Right ventricle myocardium inferior (tissue), 1 donor: Measurements from ENCODE around the gene TRPT1. TPM values are rescaled to one million over a fixed set of nuclear protein-coding genes. Genes with fewer than 3 reads are reported as not detected.

ENCODE experiments used
- ATAC-seq: fragments of 200-7000 bp; cut with Tn5 transposase; one replicate; pipeline ENCODE4 v1.9.1; 2020; ENCODE audit warnings: mild to moderate bottlenecking, moderate library complexity
- DNase-seq: peaks from one replicate; pipeline ENCODE4 v3.0.0; 2021; ENCODE audit errors: missing footprints
- intact Hi-C: fragments of 100-400 bp; cut with DNase I; formaldehyde crosslinking; loops from one replicate; pipeline ENCODE4 v1.11.0; 2022
- total RNA-seq: library from RNA; stranded (reverse); fragmentation: NEBNext Ultra II Directional; extraction: Animal tissue kit (Norgen Biotek cat#: 25700); gene quantifications from one replicate; pipeline ENCODE4 v1.2.1, GENCODE V29; 2021
- donor health status: DM: no; HTN: yes; CAD: no; lungs with severe emphysema.

TRPT1 gene
- total RNA-seq, 1 donor from 2014 or later = 71.9 TPM

GRCh38 chr11:64203421-64204079, 22.4 kb downstream of the TRPT1 start:
- intact Hi-C loops = loop anchor here (1.0 to 5.0 kb wide), 2 partner anchors 84 to 101 kb away; partner anchors contain the start of gene GPR137
- no peak for ATAC-seq

GRCh38 chr11:64202992-64203391, 23.0 kb downstream of the TRPT1 start:
- intact Hi-C loops = loop anchor here (5.0 kb wide), 1 partner anchor 84 kb away; the partner anchor contains the start of gene GPR137
- ATAC-seq (no peak), DNase-seq (peak; percentile 46)

More at GRCh38 chr11:64203421-64204079, 22.4 kb downstream of the TRPT1 start:
- DNase-seq = peak; percentile 37

- intact Hi-C loops = loop anchor here (5.0 kb wide), 1 partner anchor 86 kb away; the partner anchor contains the start of gene GPR137
- no peak for DNase-seq
- no peak for ATAC-seq
Observed at GRCh38 chr11:64201543-64201942, 24.4 kb downstream of the TRPT1 start.

GRCh38 chr11:64198511-64198910, 27.5 kb downstream of the TRPT1 start:
- ATAC-seq = no peak
- DNase-seq = no peak
- intact Hi-C loops = no loop called here

GRCh38 chr11:64196626-64197025, 29.4 kb downstream of the TRPT1 start:
- ATAC-seq (no peak), DNase-seq (no peak)
- intact Hi-C loops = no loop called here

- ATAC-seq = no peak
- intact Hi-C loops = no loop called here
- no peak for DNase-seq
Observed at GRCh38 chr11:64192434-64192833, 33.6 kb downstream of the TRPT1 start.

GRCh38 chr11:64186492-64187165, 39.4 kb downstream of the TRPT1 start:
- intact Hi-C loops = loop anchor here (5.0 kb wide), 1 partner anchor 116 kb away; the partner anchor contains the start of gene CATSPERZ

GRCh38 chr11:64185693-64186491, 40.1 kb downstream of the TRPT1 start, which contains the start of gene STIP1:
Gene STIP1, plus strand, starts transcription at chr11:64186171. Its CDS starts 91 bp downstream, at chr11:64186262.
- peak; percentile 93 for ATAC-seq
- DNase-seq = peak; percentile 100
- intact Hi-C loops = loop anchor here (1.0 to 5.0 kb wide), 2 partner anchors 40 to 116 kb away; partner anchors contain the start of genes CATSPERZ, NUDT22 and TRPT1

More at GRCh38 chr11:64186492-64187165, 39.4 kb downstream of the TRPT1 start:
- DNase-seq (no peak), ATAC-seq (no peak)

GRCh38 chr11:64185175-64185692, 40.8 kb downstream of the TRPT1 start:
- intact Hi-C loops = loop anchor here (1.0 to 5.0 kb wide), 2 partner anchors 41 to 117 kb away; partner anchors contain the start of genes CATSPERZ, NUDT22 and TRPT1
- peak; percentile 95 for DNase-seq
- peak; percentile 53 for ATAC-seq

GRCh38 chr11:64183890-64184289, 42.1 kb downstream of the TRPT1 start:
- no peak for ATAC-seq
- intact Hi-C loops = loop anchor here (2.0 kb wide), 1 partner anchor 17 kb away; the partner anchor contains the start of gene MACROD1
- no peak for DNase-seq

- peak; percentile 95 for DNase-seq
- intact Hi-C loops = loop anchor here (2.0 kb wide), 1 partner anchor 15 kb away; the partner anchor contains the start of gene MACROD1
Observed at GRCh38 chr11:64181506-64182411, 44.2 kb downstream of the TRPT1 start.

GRCh38 chr11:64180891-64181290, 45.1 kb downstream of the TRPT1 start:
- intact Hi-C loops = no loop called here
- no peak for DNase-seq
- ATAC-seq = no peak

More at GRCh38 chr11:64181506-64182411, 44.2 kb downstream of the TRPT1 start:
- peak; percentile 73 for ATAC-seq

- DNase-seq = no peak
- intact Hi-C loops = no loop called here
- no peak for ATAC-seq
Observed at GRCh38 chr11:64178951-64179639, 46.9 kb downstream of the TRPT1 start.

- no peak for DNase-seq
- ATAC-seq = no peak
- intact Hi-C loops = no loop called here
Observed at GRCh38 chr11:64178203-64178602, 47.8 kb downstream of the TRPT1 start.

- ATAC-seq = no peak
- intact Hi-C loops = no loop called here
- DNase-seq = no peak
Observed at GRCh38 chr11:64176751-64177150, 49.2 kb downstream of the TRPT1 start.
